Type B pancreatic cell (in vitro differentiated cells): Measurements from ENCODE around the gene FLNB. TPM values are rescaled to one million over a fixed set of nuclear protein-coding genes. Genes with fewer than 3 reads are reported as not detected.

ENCODE experiments used
- DNase-seq: peaks from one replicate; pipeline ENCODE4 v3.0.0; 2021; ENCODE audit warnings: mixed read lengths; ENCODE audit not compliant: unreplicated experiment; ENCODE audit errors: extremely low spot score
- H3K27ac Mint-ChIP-seq: 2 replicates; pipeline ENCODE4 v1.8.0; 2021; ENCODE audit warnings: mild to moderate bottlenecking, mixed read lengths
- H3K27me3 Mint-ChIP-seq: 2 replicates; pipeline ENCODE4 v1.8.0; 2021; ENCODE audit warnings: mixed read lengths
- H3K36me3 Mint-ChIP-seq: 2 replicates; pipeline ENCODE4 v1.8.0; 2021; ENCODE audit warnings: mixed read lengths
- H3K4me1 Mint-ChIP-seq: one replicate; pipeline ENCODE4 v1.8.0; 2021; ENCODE audit warnings: mixed read lengths; ENCODE audit not compliant: unreplicated experiment
- H3K4me3 Mint-ChIP-seq: 2 replicates; pipeline ENCODE4 v1.8.0; 2021; ENCODE audit warnings: mild to moderate bottlenecking, mixed read lengths
- H3K9me3 Mint-ChIP-seq: 2 replicates; pipeline ENCODE4 v1.8.0; 2021; ENCODE audit warnings: mixed read lengths
- total RNA-seq: library from RNA; stranded (reverse); gene quantifications from 2 replicates; pipeline ENCODE4 v1.2.1, GENCODE V29; 2021; ENCODE audit warnings: low replicate concordance
- TF ChIP-seq, protein P1 (sequence below): fragments of 200-600 bp; sonication (generic); conservative IDR thresholded peaks from 2 replicates; pipeline ENCODE4 v1.5.0; 2021; ENCODE audit warnings: antibody characterized with exemption, mild to moderate bottlenecking

FLNB gene
- total RNA-seq, 1 donor from 2014 or later = 204 TPM

DNA sequence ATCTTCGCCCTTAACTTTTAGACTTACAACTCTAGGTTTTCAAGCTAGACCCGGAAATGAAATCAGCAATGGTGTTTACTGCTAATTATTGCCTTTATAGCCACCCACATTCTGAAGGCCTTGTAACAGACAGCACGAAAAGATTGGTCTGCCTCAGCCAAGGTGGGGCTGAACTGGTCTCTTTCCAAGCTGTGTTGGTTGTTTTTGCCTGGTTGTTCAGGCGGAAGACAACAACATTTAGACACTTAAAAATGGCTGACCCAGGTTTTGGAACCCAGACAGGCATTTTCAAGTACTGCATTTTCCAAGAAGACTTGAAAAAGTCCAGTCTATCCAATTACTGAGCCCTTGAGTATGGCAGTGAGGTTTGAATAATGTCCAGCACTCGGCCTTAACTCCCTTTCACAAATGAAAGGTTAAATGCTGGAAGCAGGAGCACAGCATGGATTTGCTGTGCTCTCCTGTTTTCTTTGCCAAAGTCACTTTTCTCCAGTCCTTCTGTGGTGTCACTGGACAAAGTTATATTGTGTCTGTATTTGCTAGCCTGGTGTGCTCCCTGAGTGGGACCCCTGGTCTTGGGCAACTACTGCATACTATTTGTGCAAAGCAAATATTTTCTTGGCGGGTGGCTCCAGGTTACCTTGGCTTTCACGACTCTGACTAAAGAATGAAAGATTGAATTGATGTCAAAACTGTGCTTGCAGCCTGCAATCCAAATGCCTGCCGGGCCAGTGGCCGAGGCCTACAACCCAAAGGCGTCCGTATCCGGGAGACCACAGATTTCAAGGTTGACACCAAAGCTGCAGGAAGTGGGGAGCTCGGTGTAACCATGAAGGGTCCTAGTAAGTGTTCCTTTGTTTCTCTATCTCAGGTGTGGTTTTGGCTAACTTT lies 93.5 kb downstream of the FLNB start:
- Mint-ChIP-seq H3K9me3 (no peaks in the 10 kb centered on the region), H3K4me3 (peak overlapping the region; percentile 67), H3K27me3 (no peaks in the 10 kb centered on the region), H3K36me3 (peaks cover 42% of the 10 kb centered on the region), H3K27ac (peak overlapping the region; percentile 73), H3K4me1 (peaks cover 9% of the 10 kb centered on the region)
- no peak for DNase-seq
- TF ChIP-seq, protein P1, sequence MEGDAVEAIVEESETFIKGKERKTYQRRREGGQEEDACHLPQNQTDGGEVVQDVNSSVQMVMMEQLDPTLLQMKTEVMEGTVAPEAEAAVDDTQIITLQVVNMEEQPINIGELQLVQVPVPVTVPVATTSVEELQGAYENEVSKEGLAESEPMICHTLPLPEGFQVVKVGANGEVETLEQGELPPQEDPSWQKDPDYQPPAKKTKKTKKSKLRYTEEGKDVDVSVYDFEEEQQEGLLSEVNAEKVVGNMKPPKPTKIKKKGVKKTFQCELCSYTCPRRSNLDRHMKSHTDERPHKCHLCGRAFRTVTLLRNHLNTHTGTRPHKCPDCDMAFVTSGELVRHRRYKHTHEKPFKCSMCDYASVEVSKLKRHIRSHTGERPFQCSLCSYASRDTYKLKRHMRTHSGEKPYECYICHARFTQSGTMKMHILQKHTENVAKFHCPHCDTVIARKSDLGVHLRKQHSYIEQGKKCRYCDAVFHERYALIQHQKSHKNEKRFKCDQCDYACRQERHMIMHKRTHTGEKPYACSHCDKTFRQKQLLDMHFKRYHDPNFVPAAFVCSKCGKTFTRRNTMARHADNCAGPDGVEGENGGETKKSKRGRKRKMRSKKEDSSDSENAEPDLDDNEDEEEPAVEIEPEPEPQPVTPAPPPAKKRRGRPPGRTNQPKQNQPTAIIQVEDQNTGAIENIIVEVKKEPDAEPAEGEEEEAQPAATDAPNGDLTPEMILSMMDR = no peak

DNA sequence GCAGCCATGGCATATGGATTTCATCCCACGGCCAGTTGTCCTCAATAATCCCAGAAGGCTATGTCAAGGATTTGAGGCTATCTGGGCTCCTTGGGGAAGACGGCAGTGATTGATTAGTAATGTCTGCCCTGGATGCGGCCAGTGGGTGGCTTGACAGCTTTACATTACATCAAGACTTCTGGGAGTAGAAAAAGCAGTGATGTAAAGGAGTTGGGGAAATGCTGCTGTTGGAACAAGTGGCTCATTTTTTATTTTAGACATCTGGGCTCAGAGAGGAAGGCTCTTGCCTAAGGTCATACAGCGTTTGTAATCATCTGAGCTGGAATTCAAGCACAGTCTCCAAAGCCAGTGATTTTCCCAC lies 94.1 kb downstream of the FLNB start:
- Mint-ChIP-seq H3K4me1 (peaks cover 9% of the 10 kb centered on the region), H3K9me3 (no peaks in the 10 kb centered on the region), H3K4me3 (peak overlapping the region; percentile 67), H3K36me3 (peaks cover 41% of the 10 kb centered on the region), H3K27me3 (no peaks in the 10 kb centered on the region), H3K27ac (peak overlapping the region; percentile 73)
- TF ChIP-seq, protein P1 = no peak
- no peak for DNase-seq

DNA sequence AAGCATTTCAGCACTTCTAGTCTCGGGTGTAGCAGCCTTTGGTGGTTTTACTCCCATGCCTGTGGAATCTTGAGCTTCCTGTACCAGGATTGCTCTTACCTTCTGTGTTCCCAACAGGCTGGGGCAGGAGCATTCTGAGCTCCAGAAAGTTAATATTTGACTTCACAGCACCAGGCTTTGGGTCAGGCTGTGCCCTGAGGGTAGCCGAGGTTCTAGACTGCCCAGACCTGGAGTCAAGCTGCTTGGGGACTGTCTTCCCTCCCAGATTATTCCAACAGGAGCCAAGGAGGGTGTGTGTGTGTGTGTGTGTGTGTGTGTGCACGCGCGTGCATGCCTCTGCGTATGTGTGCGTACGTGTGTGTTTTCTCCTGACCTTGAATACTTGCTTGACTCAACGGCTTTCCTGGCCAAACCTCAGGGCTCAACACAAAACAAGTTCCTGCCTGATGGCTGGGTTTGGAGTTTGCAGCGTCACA lies 94.8 kb downstream of the FLNB start:
- Mint-ChIP-seq H3K36me3 (peaks cover 42% of the 10 kb centered on the region), H3K27ac (peak overlapping the region; percentile 73), H3K4me3 (no peak overlapping the region), H3K9me3 (no peaks in the 10 kb centered on the region), H3K4me1 (peaks cover 9% of the 10 kb centered on the region), H3K27me3 (no peaks in the 10 kb centered on the region)
- TF ChIP-seq, protein P1 = no peak
- no peak for DNase-seq

DNA sequence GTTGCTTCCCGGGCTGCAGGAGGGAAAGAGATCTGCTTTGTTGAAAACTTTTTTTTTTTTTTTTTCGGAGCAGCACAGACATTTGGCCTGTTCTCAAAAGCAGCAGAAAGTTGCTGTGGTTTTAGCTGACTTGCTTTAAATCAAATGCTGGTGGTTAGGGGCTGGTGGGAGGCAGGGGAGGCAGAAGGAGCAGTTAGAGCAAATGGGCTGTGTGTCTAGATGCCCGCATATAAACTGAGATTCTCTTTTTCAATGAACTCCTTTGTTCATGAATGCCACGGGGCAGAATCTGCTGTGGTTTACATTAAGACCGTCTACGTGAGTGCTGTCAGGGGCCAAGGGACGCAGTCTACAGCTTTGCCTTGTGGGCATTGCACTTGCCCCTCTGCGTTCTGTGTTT lies 95.9 kb downstream of the FLNB start:
- H3K27me3 Mint-ChIP-seq = no peaks in the 10 kb centered on the region
- peak overlapping the region; percentile 63 for H3K27ac Mint-ChIP-seq
- peaks cover 43% of the 10 kb centered on the region for H3K36me3 Mint-ChIP-seq
- H3K4me3 Mint-ChIP-seq = no peak overlapping the region
- no peaks in the 10 kb centered on the region for H3K9me3 Mint-ChIP-seq
- TF ChIP-seq, protein P1 = no peak
- DNase-seq = no peak
- H3K4me1 Mint-ChIP-seq = peaks cover 9% of the 10 kb centered on the region

DNA sequence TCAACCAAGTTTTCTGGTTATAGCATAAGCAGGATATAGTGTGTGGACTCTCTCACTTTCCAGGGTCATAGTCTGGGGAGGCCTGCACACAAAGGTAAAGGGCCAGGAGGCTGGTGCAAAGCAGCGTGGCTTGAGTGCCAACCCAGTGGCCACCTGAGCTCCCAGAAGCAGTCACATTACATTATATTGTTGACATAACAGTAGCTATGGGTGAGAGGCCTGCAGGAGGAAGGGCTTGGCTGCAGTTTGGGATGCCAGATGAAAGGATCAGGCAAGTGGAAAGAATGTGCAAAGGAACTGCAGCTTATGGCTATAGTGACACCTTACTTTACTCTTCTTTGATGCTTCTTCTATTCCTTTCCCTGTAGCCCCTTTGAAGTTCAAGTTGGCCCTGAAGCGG lies 96.5 kb downstream of the FLNB start:
- no peak for DNase-seq
- no peak overlapping the region for H3K4me3 Mint-ChIP-seq
- peaks cover 9% of the 10 kb centered on the region for H3K4me1 Mint-ChIP-seq
- peaks cover 45% of the 10 kb centered on the region for H3K36me3 Mint-ChIP-seq
- no peaks in the 10 kb centered on the region for H3K9me3 Mint-ChIP-seq
- H3K27me3 Mint-ChIP-seq = no peaks in the 10 kb centered on the region
- TF ChIP-seq, protein P1 = no peak
- peak overlapping the region; percentile 63 for H3K27ac Mint-ChIP-seq
